ENCODE measurements around the gene CD28. TPM values are rescaled to one million over a fixed set of nuclear protein-coding genes. Genes with fewer than 3 reads are reported as not detected.

CD28 gene
- total RNA-seq, 4 donors from 2014 or later, result 0.20 to 1.3 (median 0.51) TPM

DNA sequence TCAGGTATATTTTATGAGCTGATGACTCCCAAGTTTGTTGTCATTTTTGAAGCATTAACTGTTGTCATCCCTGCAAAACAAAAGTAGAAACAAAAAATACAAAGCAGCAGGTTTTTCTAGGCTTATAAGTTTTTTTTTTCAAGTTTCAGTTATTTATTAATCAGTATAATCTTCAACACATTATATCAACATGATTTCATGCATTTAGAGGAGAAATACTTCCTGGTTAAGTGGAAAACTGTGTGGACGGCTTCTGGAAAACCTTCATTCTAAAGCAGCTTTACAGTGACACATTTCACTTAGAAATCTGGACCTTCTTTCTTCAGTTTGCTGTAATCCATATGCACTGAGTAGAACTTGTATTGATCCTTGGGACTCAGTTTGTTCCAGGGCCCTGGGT lies 34.6 kb upstream of the CD28 start:
- TF ChIP-seq POLR2A (IDR thresholded peaks at IDR 0.05) (no peak), CTCF (IDR thresholded peaks at IDR 0.05) (no peak)
- 90 to 96% methylated on average over 1 of the region's 1 CpG for WGBS, 2 donors
- Histone ChIP-seq H3K27ac (no peak overlapping the region), H3K27me3 (no peaks in the 10 kb centered on the region), H3K36me3 (no peaks in the 10 kb centered on the region), H3K4me1 (no peaks in the 10 kb centered on the region), H3K9me3 (no peaks in the 10 kb centered on the region), H3K4me3 (replicated peaks in 1 of 3) (no peak overlapping the region)
- intact Hi-C loops (cut with DNase I), result no loop called here
- no peak for DNase-seq

- Histone ChIP-seq H3K4me1 (no peaks in the 10 kb centered on the region), H3K4me3 (replicated peaks in 1 of 3) (no peak overlapping the region), H3K27ac (no peak overlapping the region), H3K36me3 (no peaks in the 10 kb centered on the region), H3K27me3 (no peaks in the 10 kb centered on the region), H3K9me3 (no peaks in the 10 kb centered on the region)
- TF ChIP-seq CTCF (IDR thresholded peaks at IDR 0.05), result no peak
- no peak for TF ChIP-seq POLR2A (IDR thresholded peaks at IDR 0.05)
- 87 to 89% methylated on average over 3 of the region's 3 CpGs for WGBS, 2 donors
- DNase-seq, result no peak
- intact Hi-C loops (cut with DNase I), result no loop called here
Measured at GRCh38 chr2:203672856-203673255, 33.6 kb upstream of the CD28 start.

- Histone ChIP-seq H3K4me3 (replicated peaks in 1 of 3) (no peak overlapping the region), H3K4me1 (no peaks in the 10 kb centered on the region), H3K9me3 (no peaks in the 10 kb centered on the region), H3K36me3 (no peaks in the 10 kb centered on the region), H3K27ac (no peak overlapping the region), H3K27me3 (no peaks in the 10 kb centered on the region)
- TF ChIP-seq CTCF (IDR thresholded peaks at IDR 0.05), result no peak
- no peak for TF ChIP-seq POLR2A (IDR thresholded peaks at IDR 0.05)
- intact Hi-C loops (cut with DNase I), result no loop called here
- 89 to 97% methylated on average over 1 of the region's 1 CpG for WGBS, 2 donors
- no peak for DNase-seq
Measured at GRCh38 chr2:203673933-203674332, 32.5 kb upstream of the CD28 start.

GRCh38 chr2:203675086-203675485 lies 31.4 kb upstream of the CD28 start:
- intact Hi-C loops (cut with DNase I), result no loop called here
- Histone ChIP-seq H3K4me1 (no peaks in the 10 kb centered on the region), H3K27me3 (no peaks in the 10 kb centered on the region), H3K27ac (no peak overlapping the region), H3K4me3 (replicated peaks in 1 of 3) (no peak overlapping the region), H3K36me3 (no peaks in the 10 kb centered on the region), H3K9me3 (no peaks in the 10 kb centered on the region)
- 90 to 91% methylated on average over 3 of the region's 3 CpGs for WGBS, 2 donors
- TF ChIP-seq POLR2A (IDR thresholded peaks at IDR 0.05), result no peak
- no peak for DNase-seq

DNA sequence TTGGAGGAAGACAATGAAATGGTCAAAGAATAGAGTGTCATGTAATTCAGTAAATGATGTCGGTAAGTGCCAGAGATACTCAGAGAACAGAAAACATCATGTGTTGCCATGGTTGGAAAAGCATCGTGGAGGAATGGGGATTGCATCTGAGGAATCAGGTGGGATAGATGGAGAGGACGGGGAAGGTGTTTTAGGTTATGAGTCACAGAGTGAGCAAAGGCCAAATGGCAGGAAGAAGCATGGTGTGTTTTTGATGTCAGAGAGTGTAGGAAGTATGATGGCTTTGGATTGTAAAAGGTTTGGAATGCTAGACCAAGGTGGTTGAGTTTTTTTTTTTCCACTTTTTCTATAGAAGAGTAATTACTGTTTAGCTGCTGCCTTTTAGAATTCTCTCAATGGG lies 27.5 kb upstream of the CD28 start:
- H3K27ac ChIP-seq, result no peak overlapping the region
- intact Hi-C loops (cut with DNase I), result no loop called here
- H3K4me1 ChIP-seq, result peaks cover 10 to 20% of the 10 kb centered on the region in 2 donors
- no peaks in the 10 kb centered on the region for H3K36me3 ChIP-seq
- H3K9me3 ChIP-seq, result no peaks in the 10 kb centered on the region
- TF ChIP-seq CTCF (IDR thresholded peaks at IDR 0.05) (no peak), POLR2A (IDR thresholded peaks at IDR 0.05) (no peak)
- 94 to 97% methylated on average over 3 of the region's 3 CpGs for WGBS, 2 donors
- H3K4me3 ChIP-seq (replicated peaks in 1 of 3), result no peak overlapping the region
- no peaks in the 10 kb centered on the region for H3K27me3 ChIP-seq
- no peak for DNase-seq

- DNase-seq, result no peak
- Histone ChIP-seq H3K4me3 (replicated peaks in 1 of 3) (no peak overlapping the region), H3K4me1 (peaks cover 14 to 24% of the 10 kb centered on the region in 2 donors), H3K27ac (no peak overlapping the region), H3K9me3 (no peaks in the 10 kb centered on the region), H3K36me3 (no peaks in the 10 kb centered on the region), H3K27me3 (no peaks in the 10 kb centered on the region)
- intact Hi-C loops (cut with DNase I), result no loop called here
- TF ChIP-seq POLR2A (IDR thresholded peaks at IDR 0.05) (no peak), CTCF (IDR thresholded peaks at IDR 0.05) (no peak)
Measured at GRCh38 chr2:203679401-203679800, 27.0 kb upstream of the CD28 start.
